ENCODE results near the gene LRRN2.

Gene LRRN2

GRCh38 chr1:204663644-204664383, 21.7 kb downstream of the LRRN2 start:
- no peak for DNase-seq (ENCODE audit: low read depth in 3 of 3)

DNA sequence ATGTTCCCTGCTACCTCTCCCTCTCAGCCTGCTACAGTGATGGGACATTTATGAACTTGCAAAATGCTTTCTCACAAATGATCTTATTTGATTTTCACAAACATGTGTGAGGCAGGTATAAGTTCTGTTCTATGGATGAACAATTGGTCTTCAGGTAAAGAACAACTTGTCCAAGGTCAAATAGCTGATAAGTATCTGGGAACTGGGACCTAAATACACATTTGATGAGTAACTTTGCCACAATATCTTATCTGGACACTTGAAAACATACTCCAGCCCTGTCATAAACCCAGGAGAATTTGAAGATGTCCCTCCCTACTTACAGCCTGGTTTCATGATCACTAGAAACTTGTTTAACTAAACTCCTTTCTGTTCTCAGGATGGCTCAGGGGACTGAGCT, 23.0 kb downstream of the LRRN2 start:
- DNase-seq (ENCODE audit: low read depth in 3 of 3) = no peak

GRCh38 chr1:204660509-204660908, 25.0 kb downstream of the LRRN2 start:
- no peak for DNase-seq (ENCODE audit: low read depth in 3 of 3)

GRCh38 chr1:204659056-204659455, 26.5 kb downstream of the LRRN2 start:
- DNase-seq (ENCODE audit: low read depth in 3 of 3) = no peak

DNA sequence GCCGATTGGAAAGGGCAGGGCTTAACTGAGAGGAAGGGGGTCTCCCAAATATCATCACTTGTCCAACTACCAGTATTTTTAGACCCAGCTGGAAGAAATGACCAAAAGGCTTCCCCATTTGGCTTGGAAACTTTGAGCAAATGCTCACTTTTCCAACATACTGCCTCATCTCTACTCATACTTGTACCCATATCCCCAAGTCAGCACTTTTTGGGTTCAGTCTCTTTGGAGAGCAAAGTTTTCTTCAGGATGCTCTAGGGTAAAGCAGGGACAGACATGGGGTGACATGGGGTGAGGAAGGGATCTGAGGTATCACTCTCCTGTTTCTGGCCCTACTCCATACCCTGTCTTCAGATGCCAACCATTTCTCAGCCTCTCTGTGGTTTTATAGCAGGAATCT, 27.2 kb downstream of the LRRN2 start:
- DNase-seq (ENCODE audit: low read depth in 3 of 3) = no peak

GRCh38 chr1:204653590-204654340, 31.8 kb downstream of the LRRN2 start:
- no peak for DNase-seq (ENCODE audit: low read depth in 3 of 3)

- DNase-seq (ENCODE audit: low read depth in 3 of 3) = no peak
These were observed 33.0 kb downstream of the LRRN2 start for GRCh38 chr1:204652497-204652896.

DNA sequence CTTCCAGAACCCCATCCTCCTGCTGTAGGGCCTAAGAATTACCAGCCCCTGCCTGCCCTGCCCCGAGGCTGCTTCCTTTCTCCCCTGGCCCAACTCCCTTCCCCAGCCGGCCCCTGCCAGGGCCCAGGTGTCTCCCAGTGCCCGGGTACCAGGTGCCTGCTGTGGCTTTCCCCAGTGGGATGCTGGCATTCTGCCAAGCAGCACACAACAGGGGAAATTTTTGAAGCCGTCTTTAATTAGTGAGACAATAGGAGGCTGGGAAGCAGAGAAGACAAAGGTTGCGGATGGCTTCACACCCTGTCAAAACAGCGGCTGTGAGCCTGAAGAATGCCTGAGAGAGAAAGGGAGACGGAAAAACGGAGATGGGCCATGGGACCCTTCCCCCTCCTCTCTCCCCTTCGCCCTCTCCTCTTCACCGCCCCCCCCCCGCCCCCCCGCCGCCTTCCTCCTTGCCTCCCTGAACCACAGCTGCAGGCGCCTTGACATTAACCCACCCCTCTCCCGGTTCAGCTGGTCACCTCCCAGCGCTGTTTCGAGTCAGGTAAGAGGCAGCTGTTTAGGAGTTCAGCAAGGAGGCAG, 33.6 kb downstream of the LRRN2 start:
- no peak for DNase-seq (ENCODE audit: low read depth in 3 of 3)

DNA sequence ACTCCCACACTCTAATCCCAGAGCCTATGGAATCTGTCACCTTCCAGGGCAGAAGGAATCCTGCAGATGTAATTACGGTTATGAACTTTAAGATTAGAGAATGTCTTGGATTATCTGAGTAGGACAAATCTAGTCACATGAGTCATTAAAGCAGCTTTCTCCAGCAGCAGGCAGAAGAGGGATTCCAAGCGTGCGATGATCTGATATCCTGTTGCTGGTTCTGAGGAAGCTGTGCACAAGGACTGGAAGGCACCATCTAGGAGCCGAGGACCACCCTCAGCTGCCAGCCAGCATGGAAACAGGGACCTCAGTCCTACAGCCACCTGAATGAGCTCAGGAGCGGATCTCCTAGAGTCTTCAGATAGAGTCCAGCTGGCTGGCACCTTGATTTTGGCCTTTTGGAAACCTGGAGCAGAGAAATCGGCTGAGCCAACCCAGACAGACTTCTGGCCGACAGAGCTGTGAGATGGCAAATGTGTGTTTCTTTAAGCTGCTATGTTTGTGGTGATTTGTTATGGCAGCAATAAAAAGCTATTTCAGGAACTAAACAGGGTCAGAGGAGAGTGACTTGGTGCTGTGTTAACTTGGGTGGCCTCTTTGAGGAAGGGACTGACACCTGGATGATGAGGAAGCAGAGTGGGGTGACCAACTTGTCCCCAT, 34.5 kb downstream of the LRRN2 start:
- DNase-seq (ENCODE audit: low read depth in 3 of 3) = no peak

GRCh38 chr1:204649721-204650521, 35.6 kb downstream of the LRRN2 start:
- DNase-seq (ENCODE audit: low read depth in 3 of 3) = no peak

GRCh38 chr1:204648576-204648975, 37.0 kb downstream of the LRRN2 start:
- no peak for DNase-seq (ENCODE audit: low read depth in 3 of 3)

- DNase-seq (ENCODE audit: low read depth in 3 of 3) = no peak
These were observed 37.8 kb downstream of the LRRN2 start for GRCh38 chr1:204647805-204648153.

DNA sequence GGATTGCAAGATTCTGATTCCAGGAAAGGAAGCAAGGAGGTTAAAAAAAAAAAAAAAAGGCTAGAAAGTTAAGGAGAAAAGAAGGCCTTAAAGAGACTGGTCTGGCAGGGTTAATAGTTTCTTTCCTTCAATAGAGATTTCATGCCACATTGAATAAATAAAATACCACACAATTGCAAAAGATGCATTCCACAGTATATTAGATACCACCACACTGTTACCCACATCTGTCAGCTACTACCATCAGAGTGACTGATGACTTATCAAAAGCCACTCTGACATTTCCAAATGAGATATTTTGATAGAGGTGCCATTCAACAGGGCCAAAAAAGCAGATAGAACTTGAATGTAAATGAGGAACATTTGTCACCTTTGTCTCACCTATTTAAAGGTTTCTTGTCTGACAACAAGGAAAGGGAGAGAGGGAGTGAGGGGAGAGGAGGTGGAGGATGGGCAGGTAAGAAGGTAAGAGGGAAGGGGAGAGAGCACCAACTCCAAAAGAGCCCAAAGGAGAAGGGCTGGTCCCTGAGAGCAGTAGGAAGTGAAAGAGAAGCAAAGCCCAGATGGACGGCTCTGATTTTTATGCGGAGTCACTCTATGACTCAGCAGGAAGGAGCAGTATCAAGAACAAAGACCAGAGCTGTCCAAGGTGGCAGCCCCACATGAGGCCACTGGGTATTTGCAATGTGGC, 38.3 kb downstream of the LRRN2 start:
- DNase-seq (ENCODE audit: low read depth in 3 of 3) = no peak

GRCh38 chr1:204645666-204646065, 39.9 kb downstream of the LRRN2 start:
- no peak for DNase-seq (ENCODE audit: low read depth in 3 of 3)

- DNase-seq (ENCODE audit: low read depth in 3 of 3) = no peak
These were observed 40.3 kb downstream of the LRRN2 start for GRCh38 chr1:204645251-204645650.

DNA sequence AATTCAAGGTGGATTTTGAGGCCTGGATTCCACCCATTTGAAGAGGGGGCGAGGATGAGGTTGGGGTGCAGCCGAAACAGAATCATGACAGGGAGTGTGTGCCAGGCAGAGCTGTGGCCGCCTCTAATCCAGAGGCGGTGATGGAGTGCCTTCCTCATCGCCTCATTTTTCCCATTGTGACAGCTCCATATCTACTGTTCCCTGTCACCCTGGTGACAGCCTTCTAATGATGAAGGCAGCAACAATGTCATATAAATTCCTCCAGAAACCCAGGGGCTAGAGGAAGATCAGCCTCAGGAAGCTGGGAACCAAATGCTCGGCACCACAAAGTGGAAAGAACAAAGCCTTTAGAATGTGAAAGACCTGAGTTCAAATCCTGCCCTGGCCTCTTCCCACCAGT, 42.0 kb downstream of the LRRN2 start:
- DNase-seq (ENCODE audit: low read depth in 3 of 3) = no peak

DNA sequence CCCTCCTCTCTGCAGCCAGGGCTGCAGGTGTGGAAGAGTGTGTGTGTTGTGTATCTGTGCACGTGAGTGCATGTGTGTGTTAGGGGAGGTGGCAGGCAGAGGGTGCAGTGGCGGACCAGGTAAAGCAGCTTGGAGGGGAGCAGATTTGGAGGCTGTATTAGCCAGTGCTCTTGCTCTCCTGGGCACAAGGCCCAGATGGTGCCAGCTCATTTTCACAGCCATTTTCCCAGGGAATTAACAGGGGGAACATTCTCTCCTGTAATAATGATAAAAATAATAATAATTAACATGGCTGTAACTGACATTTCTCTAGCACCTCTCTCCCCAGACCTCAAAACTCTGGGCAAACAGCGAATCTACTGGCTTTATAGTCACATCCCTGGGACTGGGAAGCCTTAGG, 43.6 kb downstream of the LRRN2 start:
- no peak for DNase-seq (ENCODE audit: low read depth in 3 of 3)

GRCh38 chr1:204641455-204641854, 44.1 kb downstream of the LRRN2 start:
- no peak for DNase-seq (ENCODE audit: low read depth in 3 of 3)

GRCh38 chr1:204640578-204640977, 45.0 kb downstream of the LRRN2 start:
- no peak for DNase-seq (ENCODE audit: low read depth in 3 of 3)

GRCh38 chr1:204634260-204634910, 51.2 kb downstream of the LRRN2 start:
- no peak for DNase-seq (ENCODE audit: low read depth in 3 of 3)

DNA sequence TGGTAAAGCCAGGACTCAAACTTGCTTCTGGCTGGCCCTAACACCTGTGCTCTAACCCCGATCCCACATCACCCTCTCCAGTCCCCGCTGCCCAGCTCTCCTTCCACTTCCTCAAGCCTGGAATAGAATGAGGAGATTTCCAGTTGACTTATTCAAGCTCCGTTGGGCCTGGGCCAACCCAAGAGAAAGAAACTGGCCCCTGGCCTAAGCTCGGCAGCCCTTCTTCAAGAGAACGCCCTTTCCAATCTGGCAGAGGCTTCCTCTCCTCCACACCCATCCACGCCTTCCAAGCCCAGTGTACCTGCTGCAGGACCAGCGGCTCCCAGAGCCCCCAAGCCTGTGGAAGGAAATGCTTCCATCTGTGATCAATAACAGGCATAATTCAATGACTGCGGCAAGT, 51.9 kb downstream of the LRRN2 start:
- DNase-seq (ENCODE audit: low read depth in 3 of 3) = no peak
